ENCODE results near the gene TOMM40. TPM values are rescaled to one million over a fixed set of nuclear protein-coding genes. Genes with fewer than 3 reads are reported as not detected.

Gene TOMM40
- total and polyA plus RNA-seq, 9 of the 15 experiments (the other 6 are each of a cell fraction or from before 2014, with no cell fraction given): 0.89 to 290 (median 160) TPM

DNA sequence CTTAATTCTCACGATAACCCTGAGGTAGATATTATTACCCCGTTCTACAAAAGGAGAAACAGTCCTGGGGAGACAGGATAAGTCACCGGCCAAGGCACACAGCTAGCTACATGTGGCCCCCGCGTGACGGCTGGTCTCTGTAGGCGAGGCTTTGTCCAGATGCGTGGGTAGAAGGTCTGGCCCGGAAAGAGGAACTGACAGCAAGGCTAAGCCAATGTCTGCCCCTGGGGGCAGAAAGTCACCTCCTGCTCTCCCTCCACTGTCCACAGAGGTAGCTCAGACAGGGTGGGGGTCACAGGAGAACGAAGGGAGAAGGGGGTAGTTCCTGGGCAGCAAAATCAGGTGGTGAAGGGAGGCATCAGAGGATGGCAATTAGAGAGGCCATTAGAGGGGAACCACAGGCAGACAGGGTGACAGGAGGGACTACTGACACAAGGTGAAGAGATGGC is 52.8 kb downstream of the TOMM40 start (continued):
- TF ChIP-seq, protein P1, sequence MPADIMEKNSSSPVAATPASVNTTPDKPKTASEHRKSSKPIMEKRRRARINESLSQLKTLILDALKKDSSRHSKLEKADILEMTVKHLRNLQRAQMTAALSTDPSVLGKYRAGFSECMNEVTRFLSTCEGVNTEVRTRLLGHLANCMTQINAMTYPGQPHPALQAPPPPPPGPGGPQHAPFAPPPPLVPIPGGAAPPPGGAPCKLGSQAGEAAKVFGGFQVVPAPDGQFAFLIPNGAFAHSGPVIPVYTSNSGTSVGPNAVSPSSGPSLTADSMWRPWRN (IDR thresholded peaks at IDR 0.05; ENCODE audit: low read depth): no peak
- no peak for TF ChIP-seq ZNF311 (CRISPR knock-in tag; IDR thresholded peaks at IDR 0.05)
- peak; percentile 100 for TF ChIP-seq SPI1 (IDR thresholded peaks at IDR 0.05; ENCODE audit: borderline replicate concordance, low read depth, low read length)
- TF ChIP-seq FIP1L1 (IDR thresholded peaks at IDR 0.05; ENCODE audit: low read depth, low read length, poor library complexity, severe bottlenecking): no peak
- no peak for TF ChIP-seq ZBED1 (IDR thresholded peaks at IDR 0.05)
- TF ChIP-seq MYC (IDR thresholded peaks at IDR 0.05; ENCODE audit: low read depth, low read length): peak; percentile 96
- TF ChIP-seq MYC (CRISPR knock-in tag; IDR thresholded peaks at IDR 0.05; ENCODE audit: borderline replicate concordance, low read depth): 0 out of 2 replicates have a peak, but pooled peaks have one; percentile 17
- TF ChIP-seq, protein P2, sequence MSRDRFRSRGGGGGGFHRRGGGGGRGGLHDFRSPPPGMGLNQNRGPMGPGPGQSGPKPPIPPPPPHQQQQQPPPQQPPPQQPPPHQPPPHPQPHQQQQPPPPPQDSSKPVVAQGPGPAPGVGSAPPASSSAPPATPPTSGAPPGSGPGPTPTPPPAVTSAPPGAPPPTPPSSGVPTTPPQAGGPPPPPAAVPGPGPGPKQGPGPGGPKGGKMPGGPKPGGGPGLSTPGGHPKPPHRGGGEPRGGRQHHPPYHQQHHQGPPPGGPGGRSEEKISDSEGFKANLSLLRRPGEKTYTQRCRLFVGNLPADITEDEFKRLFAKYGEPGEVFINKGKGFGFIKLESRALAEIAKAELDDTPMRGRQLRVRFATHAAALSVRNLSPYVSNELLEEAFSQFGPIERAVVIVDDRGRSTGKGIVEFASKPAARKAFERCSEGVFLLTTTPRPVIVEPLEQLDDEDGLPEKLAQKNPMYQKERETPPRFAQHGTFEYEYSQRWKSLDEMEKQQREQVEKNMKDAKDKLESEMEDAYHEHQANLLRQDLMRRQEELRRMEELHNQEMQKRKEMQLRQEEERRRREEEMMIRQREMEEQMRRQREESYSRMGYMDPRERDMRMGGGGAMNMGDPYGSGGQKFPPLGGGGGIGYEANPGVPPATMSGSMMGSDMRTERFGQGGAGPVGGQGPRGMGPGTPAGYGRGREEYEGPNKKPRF (IDR thresholded peaks at IDR 0.05; ENCODE audit: low read depth, low read length): no peak
- peak in 1 of 2 experiments; percentile 71; a peak in 2 of 4 replicates for TF ChIP-seq RCOR1 (IDR thresholded peaks at IDR 0.05; ENCODE audit: borderline replicate concordance in 1 of 2, low read depth in 2 of 2, low read length in 2 of 2)
- TF ChIP-seq HSF4 (CRISPR knock-in tag; IDR thresholded peaks at IDR 0.05; ENCODE audit: borderline replicate concordance): no peak
- peak; percentile 72 for TF ChIP-seq CREM (IDR thresholded peaks at IDR 0.05; ENCODE audit: low read depth)
- no peak for TF ChIP-seq CCNT2 (IDR thresholded peaks at IDR 0.05; ENCODE audit: borderline replicate concordance, extremely low read depth, insufficient read length, low read depth, low read length)
- TF ChIP-seq ETV1 (tag; conservative IDR thresholded peaks at IDR 0.05; ENCODE audit: low read depth): peak; percentile 59
- TF ChIP-seq ZNF384 (IDR thresholded peaks at IDR 0.05; ENCODE audit: low read depth, low read length): peak; percentile 7; the same call in 1 of the 2 replicates
- peak; percentile 39; the same call in 1 of the 2 replicates for TF ChIP-seq RAD51 (IDR thresholded peaks at IDR 0.05; ENCODE audit: borderline replicate concordance, low read depth)
- TF ChIP-seq DMBX1 (CRISPR knock-in tag; IDR thresholded peaks at IDR 0.05; ENCODE audit: borderline replicate concordance): peak; percentile 46; the same call in 1 of the 2 replicates
- peak; percentile 71 for TF ChIP-seq USF1 (CRISPR knock-in tag; IDR thresholded peaks at IDR 0.05)
- TF ChIP-seq HNRNPL (IDR thresholded peaks at IDR 0.05; ENCODE audit: low read depth, low read length): no peak
- no peak for TF ChIP-seq E2F8 (IDR thresholded peaks at IDR 0.05; ENCODE audit: low read depth, partially characterized antibody)

All from K562 (cell line).